ENCODE data around the gene C4BPA.

The C4BPA gene

GRCh38 chr1:207077470-207078377 lies 26.3 kb upstream of the C4BPA start:
- peak; percentile 38 for DNase-seq (ENCODE audit: low spot score)

DNA sequence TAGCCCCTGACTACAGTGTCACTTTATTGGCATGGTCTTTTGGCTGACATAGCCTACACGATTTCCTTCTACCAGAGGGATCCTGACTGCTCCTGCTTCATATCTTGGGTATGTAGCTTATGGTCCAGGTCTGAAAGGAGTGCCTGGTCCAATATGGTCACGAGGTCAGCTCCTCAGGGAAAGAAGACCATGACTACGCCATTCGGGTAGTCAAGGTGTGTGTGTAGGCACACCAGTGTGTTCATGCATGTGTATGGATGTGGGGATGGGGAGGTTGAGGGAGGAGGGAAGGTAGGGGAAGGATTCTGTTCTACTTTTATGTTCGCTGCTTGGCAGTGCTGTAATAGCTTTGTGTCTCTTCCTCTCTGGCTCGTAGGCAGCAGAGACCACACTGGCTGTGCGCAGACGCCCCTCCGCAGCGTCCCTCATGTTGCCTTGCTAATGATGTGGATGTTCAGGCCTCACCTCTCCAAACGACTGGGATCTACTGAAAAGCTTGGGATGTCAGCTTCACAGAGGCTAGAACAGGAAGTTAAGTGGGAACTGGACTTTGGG lies 25.4 kb upstream of the C4BPA start:
- no peak for DNase-seq (ENCODE audit: low spot score)

DNA sequence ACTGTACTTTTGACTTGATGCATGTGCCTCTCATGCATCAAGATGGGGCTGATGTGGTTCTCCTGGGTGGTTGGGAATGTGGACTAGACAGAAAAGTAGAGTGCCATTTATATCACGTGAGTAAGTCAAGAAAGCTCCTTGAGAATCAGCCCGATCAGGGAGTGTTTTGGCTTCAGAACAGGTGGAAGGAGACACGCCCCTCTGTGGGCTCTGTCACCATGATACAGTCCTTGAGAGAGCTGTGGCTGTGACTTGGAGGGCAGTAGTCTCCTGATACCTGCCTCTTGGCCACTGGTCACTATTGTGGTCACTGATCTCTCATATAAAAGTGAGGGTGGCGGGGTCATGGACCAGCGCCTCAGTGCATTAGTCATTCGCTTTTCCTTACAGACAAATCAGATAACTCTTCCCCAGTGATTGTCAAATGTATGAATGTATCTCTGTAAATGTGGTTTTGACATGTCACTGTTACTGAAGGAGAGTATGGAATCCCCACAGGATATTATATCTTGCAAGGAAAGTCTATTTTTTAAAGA lies 24.3 kb upstream of the C4BPA start:
- DNase-seq (ENCODE audit: low spot score) = no peak

DNA sequence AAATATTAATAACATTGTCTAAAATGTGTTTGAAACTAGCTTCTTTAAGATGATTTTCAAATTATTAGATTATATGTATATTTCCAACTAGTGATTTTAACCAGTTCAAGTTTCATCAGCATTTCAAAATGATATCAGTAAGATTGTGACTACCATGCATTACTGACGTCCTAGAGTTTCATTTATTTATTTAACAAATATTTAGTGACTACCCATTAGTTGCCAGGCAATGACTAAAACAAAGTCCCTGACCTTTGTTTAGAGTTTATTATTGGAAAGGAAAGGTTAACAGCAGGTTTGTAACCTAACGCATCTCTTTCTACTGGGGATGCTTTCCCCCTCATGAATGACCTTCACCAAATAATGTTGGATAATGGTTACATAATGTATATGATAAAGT lies 22.9 kb upstream of the C4BPA start:
- no peak for DNase-seq (ENCODE audit: low spot score)

DNA sequence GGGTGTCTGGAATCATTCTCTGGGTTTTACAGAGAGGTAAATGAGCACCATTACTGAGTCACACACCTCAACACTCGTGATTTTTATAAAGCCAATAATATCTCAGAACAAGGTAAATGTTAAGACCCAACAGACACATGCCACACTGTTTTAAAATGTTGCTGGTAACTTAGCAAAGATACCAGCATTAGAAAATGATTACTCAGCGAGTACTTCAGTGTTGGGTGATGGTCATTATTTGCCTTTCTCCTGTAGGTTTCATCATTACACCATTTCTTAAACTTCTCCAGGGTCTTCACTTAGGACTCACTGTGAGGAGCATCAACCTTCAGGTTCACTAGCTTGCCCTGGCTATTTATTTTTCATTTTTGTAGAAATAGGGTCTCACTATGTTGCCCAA lies 22.2 kb upstream of the C4BPA start:
- DNase-seq (ENCODE audit: low spot score) = no peak

- DNase-seq (ENCODE audit: low spot score) = no peak
Measured at GRCh38 chr1:207084232-207084631, 19.8 kb upstream of the C4BPA start.

DNA sequence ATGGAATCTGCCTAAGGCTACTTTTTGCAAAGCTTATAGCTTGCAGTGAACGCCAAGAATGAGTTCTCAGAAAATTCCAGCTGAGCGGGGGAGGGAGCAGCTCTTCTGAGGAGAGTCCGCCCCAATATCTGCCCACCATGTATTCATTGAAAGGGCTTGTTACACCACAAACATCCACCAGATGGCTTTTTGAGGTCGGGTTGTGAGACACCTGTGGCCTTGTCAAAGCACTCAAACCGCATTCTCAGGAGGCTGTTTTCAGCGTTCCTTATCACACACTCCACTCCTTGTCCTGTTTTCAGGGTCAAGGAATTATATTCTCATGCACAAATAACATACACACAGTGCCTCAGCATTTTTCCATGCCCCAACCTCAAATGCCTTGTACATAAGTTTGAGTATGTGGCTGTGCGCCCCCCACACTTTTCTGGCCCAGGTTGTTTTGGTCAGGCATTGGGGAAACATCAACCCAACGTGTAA lies 19.3 kb upstream of the C4BPA start:
- DNase-seq (ENCODE audit: low spot score) = peak; percentile 34

GRCh38 chr1:207085887-207086286 lies 18.1 kb upstream of the C4BPA start:
- DNase-seq (ENCODE audit: low spot score) = no peak

DNA sequence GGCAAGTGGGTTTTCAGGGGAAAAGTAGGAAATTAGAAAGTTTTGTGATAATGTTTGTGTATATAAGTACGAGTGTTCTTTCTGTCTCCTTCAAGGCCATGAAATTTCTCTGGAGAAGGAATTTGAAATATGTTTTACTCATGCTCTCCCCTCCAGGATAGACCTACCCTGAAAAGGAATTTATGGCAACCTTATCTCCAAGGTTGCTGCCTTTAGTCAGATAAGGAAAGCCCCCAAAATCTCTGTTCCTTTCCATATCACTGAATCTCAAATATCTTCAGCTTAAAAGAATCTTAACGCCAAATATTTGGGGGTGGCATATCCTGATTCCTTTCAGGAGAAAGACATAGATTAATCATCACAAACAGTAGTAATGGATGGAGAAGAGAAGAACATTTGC lies 15.9 kb upstream of the C4BPA start:
- DNase-seq (ENCODE audit: low spot score) = no peak

GRCh38 chr1:207088701-207089626 lies 15.1 kb upstream of the C4BPA start, which contains the start of gene C4BPB:
TSS of gene C4BPB (plus strand) at chr1:207088860. CDS start at chr1:207089532, 672 bp downstream.
- DNase-seq (ENCODE audit: low spot score) = no peak

DNA sequence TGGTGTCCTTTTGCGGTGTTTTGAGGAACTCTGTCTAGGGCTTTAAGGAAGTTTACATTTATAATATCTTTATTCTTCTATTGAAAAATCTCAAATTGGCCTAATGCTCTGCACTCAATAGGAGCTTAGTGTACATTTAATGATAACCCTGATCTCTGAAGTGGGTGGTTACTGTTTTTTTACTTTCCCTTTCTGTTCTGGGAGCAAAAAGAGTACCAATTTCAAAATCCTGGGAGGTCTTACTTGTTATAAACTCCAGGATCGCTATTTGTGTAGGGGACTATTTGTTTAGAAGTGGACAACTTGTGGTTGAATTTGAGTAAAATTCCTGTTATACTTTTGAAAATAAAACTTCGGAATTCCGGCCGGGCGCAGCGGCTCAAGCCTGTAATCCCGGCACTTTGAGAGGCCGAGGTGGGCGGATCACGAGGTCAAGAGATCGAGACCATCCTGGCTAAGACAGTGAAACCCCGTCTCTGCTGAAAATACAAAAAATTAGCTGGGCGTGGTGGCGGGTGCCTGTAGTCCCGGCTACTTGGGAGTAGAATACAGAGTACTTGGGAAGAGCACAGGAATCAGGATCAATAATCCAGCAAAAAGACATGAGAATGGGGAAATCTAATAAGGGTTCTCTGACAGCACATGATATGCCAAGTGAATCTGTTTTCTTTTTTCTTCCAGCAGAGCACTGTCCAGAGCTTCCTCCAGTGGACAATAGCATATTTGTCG lies 14.2 kb upstream of the C4BPA start:
- no peak for DNase-seq (ENCODE audit: low spot score)

GRCh38 chr1:207091200-207091908 lies 12.7 kb upstream of the C4BPA start:
- DNase-seq (ENCODE audit: low spot score) = no peak

- DNase-seq (ENCODE audit: low spot score) = no peak
Measured at GRCh38 chr1:207093944-207094343, 10.1 kb upstream of the C4BPA start.

GRCh38 chr1:207097871-207098324 lies 6.1 kb upstream of the C4BPA start:
- DNase-seq (ENCODE audit: low spot score) = no peak

DNA sequence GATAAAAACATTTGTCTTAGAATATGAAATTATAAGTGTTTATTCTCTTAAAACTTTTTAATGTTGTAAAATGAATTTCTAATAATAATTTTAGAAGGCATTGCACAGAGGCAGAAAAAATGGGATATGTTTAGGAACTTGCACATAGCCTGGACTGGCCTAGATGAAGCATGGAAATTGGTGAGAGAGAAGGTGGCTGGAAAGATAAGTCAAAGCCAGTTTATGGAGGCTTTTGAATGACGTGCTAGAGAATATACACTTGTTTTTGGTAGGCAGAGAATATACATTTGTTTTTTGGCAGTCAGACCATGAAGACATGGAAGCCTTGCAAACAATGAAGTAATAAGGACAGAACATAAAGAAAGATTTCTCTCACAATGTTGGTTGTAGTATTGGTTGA lies 2.3 kb upstream of the C4BPA start:
- no peak for DNase-seq (ENCODE audit: low spot score)

DNA sequence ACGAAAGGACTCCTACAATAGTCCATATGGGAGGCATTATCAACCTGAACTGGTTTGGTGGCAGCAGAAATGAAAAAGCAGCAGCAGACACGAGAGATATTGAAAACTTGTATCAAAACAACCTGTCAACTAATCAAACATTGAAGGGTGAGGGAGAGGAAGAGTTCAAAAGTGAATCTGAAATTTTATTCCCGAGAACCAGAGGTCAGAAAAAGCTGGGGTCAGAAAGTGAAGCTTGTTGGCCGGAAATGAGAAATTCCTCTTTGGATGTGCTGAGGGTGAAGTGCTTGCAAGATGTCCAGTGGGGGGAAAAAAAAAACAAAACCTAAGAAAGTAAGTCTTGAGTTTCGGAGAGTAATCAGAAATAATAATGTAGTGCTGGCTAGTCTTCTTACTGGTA lies 1.9 kb upstream of the C4BPA start:
- DNase-seq (ENCODE audit: low spot score) = no peak

GRCh38 chr1:207102659-207103058 lies 1.4 kb upstream of the C4BPA start:
- no peak for DNase-seq (ENCODE audit: low spot score)

DNA sequence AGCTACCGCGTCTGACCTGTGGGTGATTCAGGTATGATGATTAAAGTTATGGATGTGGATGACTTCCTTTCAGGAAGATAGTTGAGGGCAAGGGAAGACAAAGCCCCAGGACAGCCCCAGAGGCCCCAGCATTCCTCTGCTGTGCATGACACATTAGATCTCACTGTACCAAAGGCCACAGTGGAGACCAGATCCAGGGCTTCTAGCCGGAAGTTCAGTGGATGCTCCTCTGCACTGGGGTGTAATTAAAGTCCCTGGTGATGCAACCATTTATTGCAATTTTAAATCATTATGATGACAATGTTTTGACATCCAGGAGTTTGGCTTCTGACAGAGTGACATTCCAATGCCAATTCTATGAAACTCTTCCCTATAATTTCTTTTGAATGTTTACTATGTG lies 5.0 kb downstream of the C4BPA start:
- DNase-seq (ENCODE audit: low spot score) = no peak

DNA sequence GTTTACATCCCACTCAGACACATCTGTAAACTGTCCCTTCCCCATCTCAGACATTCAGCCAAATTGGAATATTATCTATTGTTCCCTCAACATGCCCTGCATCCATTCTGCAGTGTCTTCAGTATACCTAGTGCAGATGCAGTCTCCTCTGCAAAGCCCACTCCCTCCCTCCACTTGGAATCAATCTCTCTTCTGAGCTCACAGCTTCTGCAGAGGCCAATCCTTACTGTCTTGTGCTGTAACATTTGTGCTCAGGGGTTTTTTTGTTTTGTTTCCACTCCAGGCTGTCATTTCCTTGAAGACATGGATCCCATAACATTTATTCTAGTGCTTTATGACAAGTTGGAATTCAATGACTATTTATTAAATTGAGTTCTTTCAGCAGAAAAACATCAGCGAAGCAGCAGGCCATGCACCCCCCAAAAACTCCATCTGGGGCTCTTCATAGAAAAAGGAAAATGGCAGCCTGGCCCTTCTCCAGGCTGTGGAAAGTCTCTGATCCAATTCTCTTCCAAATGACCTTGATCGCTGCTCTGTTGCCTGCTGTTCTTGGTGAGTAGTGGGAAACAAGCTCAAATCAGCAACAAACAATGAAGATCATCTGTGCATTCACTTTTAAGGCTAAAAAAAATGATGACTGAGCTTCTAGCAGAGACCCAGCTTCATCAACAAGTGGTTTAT lies 8.7 kb downstream of the C4BPA start:
- no peak for DNase-seq (ENCODE audit: low spot score)

GRCh38 chr1:207115269-207115668 lies 11.2 kb downstream of the C4BPA start:
- no peak for DNase-seq (ENCODE audit: low spot score)

Measured in HuH-7.5 (cell line).